GM10248 (cell line): ENCODE results near the gene MIOX.

ENCODE experiments used
- CTCF ChIA-PET: fragments of 300-600 bp; sonication (Branson Sonifier 250); formaldehyde crosslinking; extraction: SDS; loops from one replicate; lab custom pipeline; 2021; ENCODE audit warnings: antibody characterized with exemption; lab: Yijun Ruan, JAX
- POLR2A ChIA-PET: fragments of 350-650 bp; sonication (Branson Sonifier 250); formaldehyde crosslinking; extraction: SDS; loops from one replicate; lab custom pipeline; 2020; ENCODE audit warnings: antibody characterized with exemption; lab: Yijun Ruan, JAX
- DNase-seq: peaks from one replicate; pipeline ENCODE4 v3.0.0; 2012; ENCODE audit errors: extremely low spot score
- TF ChIP-seq, protein P1 (sequence below): IDR thresholded peaks from 2 replicates; pipeline ENCODE4 v1.5.1; 2012; ENCODE audit warnings: mild to moderate bottlenecking, low read depth; ENCODE audit errors: extremely low read depth, missing control alignments, control extremely low read depth

MIOX gene

DNA sequence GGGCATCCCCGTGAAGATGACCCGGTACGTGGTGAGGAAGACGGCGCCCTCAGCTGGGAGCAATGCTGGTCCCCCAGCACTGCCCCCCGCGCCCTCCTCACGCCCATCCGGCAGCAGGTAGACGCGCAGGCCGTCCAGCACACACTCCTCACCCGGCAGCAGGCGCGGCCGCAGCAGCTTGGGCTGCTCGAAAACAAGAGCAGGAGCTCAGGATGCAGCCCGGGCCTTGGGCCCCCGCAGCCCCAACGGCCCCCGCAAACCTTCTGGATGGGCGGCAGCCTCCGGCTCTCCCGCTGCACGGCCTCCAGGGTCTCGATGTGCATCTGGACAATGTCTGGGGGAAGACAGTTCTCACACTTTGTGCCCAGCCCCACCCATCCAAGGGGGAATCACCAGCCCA is 25.1 kb upstream of the MIOX start:
- ChIA-PET CTCF (interaction anchor here (0.9 to 1.5 kb wide), 2 partner anchors 12 to 37 kb away, joined by 3 read pairs; no protein-coding TSS in a partner anchor), POLR2A (no interaction called here)
- TF ChIP-seq, protein P1, sequence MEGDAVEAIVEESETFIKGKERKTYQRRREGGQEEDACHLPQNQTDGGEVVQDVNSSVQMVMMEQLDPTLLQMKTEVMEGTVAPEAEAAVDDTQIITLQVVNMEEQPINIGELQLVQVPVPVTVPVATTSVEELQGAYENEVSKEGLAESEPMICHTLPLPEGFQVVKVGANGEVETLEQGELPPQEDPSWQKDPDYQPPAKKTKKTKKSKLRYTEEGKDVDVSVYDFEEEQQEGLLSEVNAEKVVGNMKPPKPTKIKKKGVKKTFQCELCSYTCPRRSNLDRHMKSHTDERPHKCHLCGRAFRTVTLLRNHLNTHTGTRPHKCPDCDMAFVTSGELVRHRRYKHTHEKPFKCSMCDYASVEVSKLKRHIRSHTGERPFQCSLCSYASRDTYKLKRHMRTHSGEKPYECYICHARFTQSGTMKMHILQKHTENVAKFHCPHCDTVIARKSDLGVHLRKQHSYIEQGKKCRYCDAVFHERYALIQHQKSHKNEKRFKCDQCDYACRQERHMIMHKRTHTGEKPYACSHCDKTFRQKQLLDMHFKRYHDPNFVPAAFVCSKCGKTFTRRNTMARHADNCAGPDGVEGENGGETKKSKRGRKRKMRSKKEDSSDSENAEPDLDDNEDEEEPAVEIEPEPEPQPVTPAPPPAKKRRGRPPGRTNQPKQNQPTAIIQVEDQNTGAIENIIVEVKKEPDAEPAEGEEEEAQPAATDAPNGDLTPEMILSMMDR = no peak
- DNase-seq = no peak

DNA sequence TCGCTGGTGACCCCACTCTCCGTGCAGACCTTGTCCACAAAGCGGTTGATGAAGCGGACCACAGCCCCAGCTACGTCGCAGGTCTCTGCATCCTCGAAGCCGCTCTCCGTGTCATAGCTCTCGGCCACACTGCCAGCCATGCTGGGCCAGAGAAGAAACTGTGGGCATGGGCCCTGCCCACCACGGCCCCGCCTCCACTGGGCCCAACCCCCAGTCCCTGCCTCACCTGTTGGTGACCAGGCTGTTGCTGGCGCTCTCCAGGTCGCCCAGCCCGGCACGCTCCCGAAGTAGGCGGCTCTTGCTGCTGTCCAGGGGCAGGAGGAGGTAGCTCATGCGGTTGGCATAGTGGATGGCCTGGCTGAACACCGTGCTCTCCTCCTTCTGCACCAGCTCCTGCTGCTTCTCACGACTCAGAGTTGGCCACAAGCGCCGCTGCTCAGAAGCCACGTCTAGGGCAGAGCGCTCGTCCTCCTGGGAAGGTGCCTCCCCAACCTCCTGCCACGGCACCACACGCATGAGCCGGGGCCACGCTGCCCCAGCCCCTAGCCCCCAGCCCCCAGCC is 24.6 kb upstream of the MIOX start:
- POLR2A ChIA-PET = no interaction called here

DNA sequence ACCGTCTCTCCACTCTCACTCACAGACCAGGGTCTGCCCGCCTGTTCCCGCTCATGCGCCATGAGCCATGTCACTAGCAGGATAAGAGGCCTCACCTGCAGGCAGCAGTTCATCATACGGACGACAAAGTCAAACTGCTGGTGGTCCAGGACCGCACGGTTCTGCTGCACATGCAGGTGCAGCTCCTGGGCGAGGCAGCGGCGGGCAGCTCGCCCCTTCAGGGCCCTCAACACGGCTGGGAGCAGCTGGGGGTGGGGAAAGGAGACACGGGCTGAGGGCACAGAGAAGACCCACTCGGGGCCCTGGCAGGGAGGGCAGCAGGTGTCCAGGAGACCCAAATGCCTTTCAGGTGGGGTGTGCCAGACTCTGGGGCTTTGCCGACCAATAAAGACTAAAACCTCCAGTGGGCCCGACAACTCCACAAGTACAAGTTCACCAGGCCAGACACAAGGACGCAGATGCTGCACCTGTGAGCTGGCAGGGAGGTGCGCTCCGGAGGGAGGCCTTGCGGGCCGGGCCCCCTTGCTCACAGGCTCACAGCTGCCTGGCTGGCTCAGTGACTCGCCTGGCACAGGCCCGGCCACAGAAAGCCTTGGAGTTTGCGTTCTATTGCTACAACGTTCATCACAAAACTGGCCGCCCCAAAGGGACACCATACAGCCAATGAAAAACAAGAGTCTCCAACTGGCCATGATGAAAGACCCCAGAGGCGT is 23.3 kb upstream of the MIOX start:
- TF ChIP-seq, protein P1 = no peak
- DNase-seq = no peak
- CTCF ChIA-PET = no interaction called here
- POLR2A ChIA-PET = no interaction called here

More for the DNA sequence above, 24.6 kb upstream of the MIOX start:
- TF ChIP-seq, protein P1 = no peak
- DNase-seq = no peak
- CTCF ChIA-PET = interaction anchor here (0.9 to 1.5 kb wide), 2 partner anchors 12 to 36 kb away, joined by 3 read pairs; no protein-coding TSS in a partner anchor

DNA sequence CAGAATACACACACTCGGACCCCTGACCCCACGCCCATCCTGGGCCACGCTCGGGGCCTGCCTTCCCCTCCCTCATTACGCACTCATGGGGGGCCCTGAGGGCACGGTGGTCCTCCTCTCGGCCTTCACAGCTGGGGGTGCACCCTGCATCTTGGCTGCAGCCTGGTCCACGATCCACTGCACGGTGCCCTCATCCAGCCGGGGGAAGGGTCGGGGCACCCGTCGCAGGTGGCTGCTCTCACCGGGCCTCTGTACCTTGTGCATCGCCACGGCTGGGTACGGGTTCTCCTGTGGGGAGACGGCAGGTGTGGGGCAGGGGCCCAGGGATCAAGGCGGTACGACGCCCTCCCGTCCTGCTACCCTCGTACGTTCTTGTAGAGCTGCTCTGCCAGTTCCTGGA is 22.2 kb upstream of the MIOX start:
- TF ChIP-seq, protein P1 = no peak
- DNase-seq = no peak
- ChIA-PET CTCF (no interaction called here), POLR2A (interaction anchor here (0.7 kb wide), 1 partner anchor 161 kb away, joined by 4 read pairs; no protein-coding TSS in a partner anchor)

DNA sequence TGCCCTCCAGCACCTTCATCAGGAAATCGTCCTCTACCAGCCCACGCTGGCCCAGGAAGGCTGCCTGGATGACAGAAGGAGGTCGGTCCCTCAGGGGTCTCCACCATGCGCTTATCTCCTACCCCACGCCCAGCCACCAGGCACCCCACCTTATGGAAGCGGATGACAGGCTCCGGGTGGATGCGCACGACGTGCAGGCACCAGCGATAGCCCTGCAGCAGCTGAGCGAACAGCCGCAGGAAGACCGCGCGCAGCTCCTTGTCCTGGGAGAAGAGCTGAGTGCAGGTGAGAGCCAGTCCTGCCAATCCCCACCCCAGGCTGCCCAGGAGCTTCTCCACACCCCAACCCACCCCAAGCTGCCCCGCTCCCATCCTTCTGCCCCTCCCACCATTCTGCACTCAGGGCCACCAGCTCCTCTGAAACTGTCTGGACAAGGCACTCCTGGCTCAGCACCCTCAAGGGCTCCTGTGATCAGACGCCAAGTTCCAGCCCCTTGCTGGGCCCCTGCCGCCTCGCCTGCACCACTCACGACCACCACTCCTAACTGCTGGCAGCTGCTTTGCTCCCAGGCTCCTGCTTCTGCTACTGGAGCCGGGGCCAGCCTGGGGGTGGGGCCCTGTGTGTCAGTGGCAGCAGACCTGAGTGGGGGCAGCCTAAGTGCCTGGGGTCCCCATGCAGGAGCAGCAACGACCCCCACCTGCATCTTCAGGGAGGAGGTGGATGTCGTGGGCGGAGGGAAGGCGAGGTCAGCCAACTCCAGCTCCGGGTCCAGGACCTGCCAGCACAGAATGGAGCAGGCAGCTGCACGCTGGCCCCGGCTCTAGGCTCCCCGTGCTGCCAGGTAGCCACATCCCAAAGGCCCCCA is 21.4 kb upstream of the MIOX start:
- CTCF ChIA-PET = interaction anchor here (1.2 kb wide), 1 partner anchor 9 kb away, joined by 3 read pairs; no protein-coding TSS in a partner anchor
- DNase-seq = no peak
- POLR2A ChIA-PET = interaction anchor here (0.7 kb wide), 1 partner anchor 162 kb away, joined by 4 read pairs; no protein-coding TSS in a partner anchor
- TF ChIP-seq, protein P1 = no peak

DNA sequence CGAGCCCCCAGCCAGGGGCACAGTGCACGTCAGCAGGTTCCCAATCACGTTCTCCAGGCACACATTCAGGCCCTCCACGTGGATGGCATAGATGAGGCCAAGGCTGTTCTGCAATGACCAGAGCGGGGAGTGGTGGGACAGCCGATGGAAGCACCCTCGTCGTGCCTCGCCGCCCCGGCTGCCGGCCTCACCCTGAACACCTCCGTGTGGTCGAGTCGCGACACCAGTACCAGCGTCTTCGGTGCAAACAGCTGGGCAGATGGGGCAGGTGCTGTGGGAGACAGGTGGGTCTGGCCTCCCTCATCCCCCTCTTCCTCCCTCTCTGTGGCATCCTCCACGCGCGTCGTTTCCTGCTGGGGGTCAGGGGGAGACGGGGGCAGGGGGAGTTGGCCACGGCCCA is 19.3 kb upstream of the MIOX start:
- no peak for DNase-seq
- ChIA-PET POLR2A (no interaction called here), CTCF (interaction anchor here (1.9 kb wide), 1 partner anchor 30 kb away, joined by 12 read pairs; no protein-coding TSS in a partner anchor)
- TF ChIP-seq, protein P1 = no peak
